ENCODE data around the gene MEIS3.
"Not testable (repeated sequence)": the region's sequence is repeated elsewhere in the genome, so short reads cannot be mapped to it uniquely, and the experiment has no call there.

MEIS3 gene

DNA sequence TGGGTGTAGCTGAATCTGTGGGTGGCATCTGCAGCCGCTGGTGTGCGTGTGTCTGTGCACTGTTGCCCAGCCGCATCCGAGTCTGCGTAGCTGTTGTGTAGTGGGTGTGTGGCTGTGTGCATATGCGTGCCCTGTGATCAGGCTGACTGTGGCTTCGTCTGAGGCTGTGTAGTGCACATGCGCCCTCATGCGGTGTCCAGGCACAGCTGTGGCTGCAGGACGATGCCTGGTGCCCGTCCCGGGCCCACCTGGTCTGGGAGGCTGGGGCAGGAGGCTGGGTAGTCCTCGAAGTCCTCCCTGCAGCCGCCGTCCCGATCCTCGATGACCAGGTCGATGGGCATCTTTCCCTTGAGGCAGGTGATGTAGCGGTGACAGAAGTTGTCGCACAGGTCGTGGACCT lies 4.9 kb downstream of the MEIS3 start:
- no peak for DNase-seq

- DNase-seq, result no peak
Measured at GRCh38 chr19:47413941-47414340, 5.4 kb downstream of the MEIS3 start.

GRCh38 chr19:47411696-47412095 lies 7.6 kb downstream of the MEIS3 start:
- not testable (repeated sequence) for DNase-seq

GRCh38 chr19:47411101-47411500 lies 8.2 kb downstream of the MEIS3 start:
- no peak for DNase-seq

GRCh38 chr19:47408156-47408938 lies 11.0 kb downstream of the MEIS3 start:
- no peak for DNase-seq

- no peak for DNase-seq
Measured at GRCh38 chr19:47407417-47407774, 11.9 kb downstream of the MEIS3 start.

DNA sequence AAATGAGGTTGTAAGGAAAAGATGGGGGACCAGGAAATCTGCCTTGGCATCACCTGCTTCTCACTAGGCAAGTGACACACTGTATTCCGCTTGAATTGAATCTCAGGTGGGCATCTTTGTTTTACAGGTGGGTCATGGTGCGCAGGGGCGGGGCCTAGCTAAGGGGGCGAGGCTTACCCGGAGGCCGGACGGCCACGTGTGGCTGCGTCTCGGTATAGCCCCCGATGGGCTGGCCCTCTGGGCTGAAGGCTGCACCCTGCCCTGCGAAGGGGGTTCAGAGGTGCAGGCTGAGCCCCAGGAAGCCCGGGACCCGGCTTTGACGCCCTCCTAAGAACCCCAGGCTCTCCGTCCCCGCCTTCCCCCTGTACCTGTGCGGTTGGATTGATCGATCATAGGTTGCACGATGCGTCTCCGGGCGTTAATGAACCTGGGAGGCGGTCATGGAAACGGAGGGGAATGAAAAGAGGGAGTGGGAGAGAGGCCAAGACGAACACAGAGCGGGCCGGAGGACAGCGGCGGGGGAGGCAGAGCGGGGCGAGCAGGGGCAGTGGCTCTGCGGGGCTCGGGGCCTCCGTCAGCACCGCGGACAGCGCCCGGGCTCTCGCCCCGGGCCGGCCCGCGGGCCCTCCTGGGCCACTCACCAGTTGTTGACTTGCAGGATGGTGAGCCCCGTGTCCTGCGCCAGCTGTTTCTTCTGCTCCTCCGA lies 12.5 kb downstream of the MEIS3 start:
- DNase-seq, result no peak

DNA sequence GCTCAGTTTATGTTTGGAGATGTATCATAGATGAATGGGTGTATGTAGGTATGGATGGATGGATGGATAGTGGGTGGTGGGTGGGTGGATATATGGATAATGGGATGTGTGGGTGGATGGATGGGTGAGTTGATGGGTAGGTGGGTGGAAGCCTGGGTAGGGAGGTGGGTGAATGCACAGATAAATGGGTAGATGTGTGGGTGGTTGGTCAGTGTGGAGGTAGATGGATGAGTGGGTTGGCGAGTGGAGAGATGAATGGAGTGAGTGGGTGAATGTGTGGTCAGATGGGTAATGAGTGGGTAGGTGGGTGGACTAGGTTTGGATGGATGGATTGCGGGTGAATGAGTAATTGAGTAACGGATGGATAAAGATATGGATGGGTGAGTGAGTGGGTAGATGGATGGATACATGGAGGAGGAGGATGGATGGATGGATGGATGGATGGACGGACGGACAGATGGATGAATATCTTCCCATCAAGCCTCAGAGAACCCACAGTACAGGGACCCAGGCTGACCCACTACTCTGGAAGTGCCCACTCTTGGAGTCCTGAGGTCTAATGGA lies 13.4 kb downstream of the MEIS3 start:
- no peak for DNase-seq

- DNase-seq, result no peak
Measured at GRCh38 chr19:47405197-47405550, 14.2 kb downstream of the MEIS3 start.

DNA sequence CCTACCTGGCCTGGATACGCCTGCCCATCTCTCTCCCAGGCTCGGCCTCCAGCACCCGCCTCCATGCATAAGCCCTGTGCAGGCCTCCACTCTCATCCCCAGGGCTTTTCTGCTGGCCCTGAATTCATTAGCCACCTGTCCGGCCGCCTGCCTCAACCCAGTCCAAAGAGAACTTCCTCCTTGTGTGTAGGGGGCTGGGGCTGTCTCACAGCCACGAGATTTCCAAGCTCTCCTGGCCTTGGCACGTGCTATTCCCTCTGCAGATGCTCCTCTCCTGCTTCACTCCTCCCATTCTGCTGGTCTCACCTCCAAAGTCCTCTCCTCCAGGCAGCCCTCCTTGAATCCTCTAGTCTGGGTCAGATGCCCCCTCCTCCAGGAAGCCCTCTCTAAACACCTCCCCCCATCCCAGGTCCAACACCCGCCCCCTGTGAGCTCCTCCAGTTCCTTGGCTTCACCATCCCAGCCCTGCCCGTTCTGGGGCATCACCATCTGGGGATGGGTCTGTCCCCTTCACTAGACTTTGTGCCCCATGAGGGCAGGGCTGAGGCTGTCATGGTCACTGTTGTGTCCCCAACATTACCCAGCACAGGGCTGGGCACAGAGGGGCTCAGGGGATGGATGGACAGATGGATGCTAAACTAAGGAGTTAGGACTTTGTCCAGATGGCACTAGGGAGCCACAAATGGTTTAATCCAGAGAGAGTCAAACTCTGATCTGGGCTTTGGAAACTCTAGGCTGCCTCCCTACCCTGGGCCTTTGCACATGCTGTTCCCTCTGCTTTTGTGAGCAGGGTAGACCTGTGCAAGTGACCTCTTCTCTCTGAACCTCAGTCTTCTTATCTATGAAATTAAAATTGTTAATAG lies 14.8 kb downstream of the MEIS3 start:
- DNase-seq, result no peak

DNA sequence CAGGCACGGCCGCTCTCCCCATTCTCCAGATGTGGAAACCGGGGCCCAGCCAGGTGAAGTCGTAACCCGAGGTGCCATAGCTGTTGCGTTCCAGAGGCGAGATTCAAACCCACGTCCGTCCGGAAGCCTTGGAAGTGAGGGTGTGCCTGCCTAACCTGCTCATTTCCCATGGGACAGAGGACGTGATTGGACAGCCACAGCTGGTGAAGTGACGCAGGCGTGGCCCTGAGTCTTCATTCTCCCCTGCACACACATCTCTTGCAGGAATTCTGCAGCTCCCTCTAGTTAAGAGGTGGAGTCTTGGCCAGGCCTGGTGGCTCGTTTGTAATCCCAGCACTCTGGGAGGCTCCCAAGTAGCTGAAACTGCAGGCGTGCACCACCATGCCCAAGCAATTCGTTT lies 16.8 kb downstream of the MEIS3 start:
- DNase-seq, result no peak

- no peak for DNase-seq
Measured at GRCh38 chr19:47398707-47399597, 20.4 kb downstream of the MEIS3 start.

DNA sequence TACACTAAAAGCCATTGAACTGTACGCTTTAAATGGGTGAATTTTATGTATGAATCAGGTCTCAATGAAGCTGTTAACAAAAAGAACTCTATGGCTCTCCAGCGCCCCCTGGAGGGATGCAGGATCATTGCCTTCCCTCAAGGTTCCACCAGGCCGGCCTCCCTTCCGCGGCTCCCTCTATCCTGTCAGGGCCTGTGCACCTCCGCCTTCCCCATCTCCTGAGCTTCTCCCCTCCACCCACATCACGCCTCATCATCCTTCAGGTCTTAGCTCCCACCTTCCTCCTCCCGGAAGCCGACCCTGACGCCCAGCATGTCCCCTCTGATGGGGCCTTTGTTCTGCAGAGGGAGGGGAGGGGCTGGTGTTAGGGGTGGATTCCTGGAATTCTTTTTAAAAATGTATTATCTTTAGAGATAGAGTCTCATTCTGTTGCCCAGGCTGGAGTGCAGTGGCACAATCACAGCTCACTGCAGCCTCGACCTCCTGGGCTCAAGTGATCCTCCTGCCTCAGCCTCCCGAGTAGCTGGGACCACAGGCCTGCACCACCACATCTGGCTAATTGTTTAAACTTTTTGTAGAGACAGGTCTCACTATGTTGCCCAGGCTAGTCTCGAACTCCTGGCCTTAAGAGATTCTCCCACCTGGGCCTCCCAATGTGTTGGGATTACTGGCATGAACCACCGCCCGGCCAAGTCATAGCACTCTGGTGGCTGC lies 27.7 kb downstream of the MEIS3 start:
- peak; percentile 31 for DNase-seq

- no peak for DNase-seq
Measured at GRCh38 chr19:47390533-47391488, 28.5 kb downstream of the MEIS3 start.

DNA sequence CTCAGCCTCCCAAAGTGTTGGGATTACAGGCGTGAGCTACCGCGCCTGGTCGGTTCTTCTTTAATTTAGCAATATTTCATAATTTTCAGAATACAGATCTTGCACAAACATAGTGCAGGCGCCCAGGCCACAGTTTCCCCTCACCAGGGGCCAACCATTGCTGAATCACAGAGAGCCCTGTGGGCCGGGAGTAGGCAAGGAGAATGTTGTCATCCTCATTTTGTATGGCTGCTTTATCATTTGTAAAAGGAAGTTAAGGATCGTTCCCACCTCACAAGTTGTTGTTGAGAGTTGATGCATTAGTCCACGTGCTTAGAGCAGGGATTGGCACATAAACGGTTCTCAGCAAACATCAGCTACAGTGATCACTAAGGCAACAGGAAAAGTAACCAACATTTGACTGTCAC lies 30.2 kb downstream of the MEIS3 start:
- DNase-seq, result no peak

- not testable (repeated sequence) for DNase-seq
Measured at GRCh38 chr19:47388721-47389120, 30.6 kb downstream of the MEIS3 start.

DNA sequence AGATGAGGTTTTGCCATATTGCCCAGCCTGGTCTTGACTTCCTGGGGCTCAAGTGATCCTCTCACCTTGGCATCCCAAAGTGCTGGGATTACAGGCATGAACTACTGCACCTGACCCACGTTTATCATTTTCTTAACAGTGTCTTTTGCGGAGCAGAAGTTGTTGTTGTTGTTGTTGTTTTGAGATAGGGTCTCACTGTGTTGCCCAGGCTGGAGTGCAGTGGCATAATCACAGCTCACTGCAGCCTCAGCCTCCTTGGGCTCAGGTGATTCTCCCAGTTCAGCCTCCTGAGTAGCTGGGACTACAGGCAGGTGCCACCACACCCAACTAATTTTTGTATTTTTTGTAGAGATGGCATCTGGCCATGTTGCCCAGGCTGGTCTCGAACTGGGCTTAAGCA lies 31.7 kb downstream of the MEIS3 start:
- DNase-seq, result not testable (repeated sequence)

DNA sequence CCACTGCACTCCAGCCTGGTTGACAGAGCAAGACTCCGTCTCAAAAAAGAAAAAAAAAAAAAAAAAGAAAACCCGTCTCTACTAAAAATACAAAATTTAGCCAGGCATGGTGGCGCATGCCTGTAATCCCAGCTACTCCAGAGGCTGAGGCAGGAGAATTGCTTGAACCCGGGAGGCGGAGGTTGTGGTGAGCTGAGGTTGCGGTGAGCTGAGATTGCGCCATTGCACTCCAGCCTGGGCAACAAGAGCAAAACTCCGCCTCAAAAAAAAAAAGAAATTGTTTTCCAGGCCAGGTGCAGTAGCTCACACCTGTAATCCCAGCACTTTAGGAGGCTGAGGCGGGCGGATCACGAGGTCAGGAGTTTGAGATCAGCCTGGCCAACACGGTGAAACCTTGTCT lies 32.7 kb downstream of the MEIS3 start:
- DNase-seq, result not testable (repeated sequence)

GRCh38 chr19:47384533-47384932 lies 34.8 kb downstream of the MEIS3 start:
- not testable (repeated sequence) for DNase-seq

DNA sequence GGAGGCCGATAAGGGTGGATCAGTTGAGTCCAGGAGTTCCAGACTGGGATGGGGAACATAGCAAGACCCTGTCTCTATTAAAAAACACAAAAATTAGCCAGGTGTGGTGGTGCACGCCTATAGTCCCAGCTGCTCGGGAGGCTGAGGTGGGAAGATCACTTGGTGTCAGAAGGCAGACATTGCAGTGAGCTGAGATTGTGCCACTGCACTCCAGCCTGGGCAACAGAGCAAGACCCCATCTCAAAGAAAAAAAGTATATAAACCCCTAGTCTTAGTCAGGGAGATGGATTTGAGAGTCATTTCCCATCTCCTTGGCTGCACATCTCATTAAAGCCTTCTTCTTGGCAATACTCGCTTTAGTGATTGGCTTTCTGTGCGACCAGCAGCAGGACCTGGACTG lies 35.4 kb downstream of the MEIS3 start:
- not testable (repeated sequence) for DNase-seq
